ENCODE results near the gene COPS3. TPM values are rescaled to one million over a fixed set of nuclear protein-coding genes. Genes with fewer than 3 reads are reported as not detected.

The COPS3 gene
- total RNA-seq, 1 donor from 2014 or later = 52.7 TPM

GRCh38 chr17:17325228-17325627, 44.2 kb upstream of the COPS3 start:
- Mint-ChIP-seq H3K27ac (ENCODE audit: unreplicated experiment) (no peak overlapping the region), H3K36me3 (ENCODE audit: low read depth, unreplicated experiment) (peaks cover 4% of the 10 kb centered on the region), H3K4me1 (ENCODE audit: unreplicated experiment) (no peaks in the 10 kb centered on the region), H3K27me3 (ENCODE audit: unreplicated experiment) (peaks cover 1% of the 10 kb centered on the region), H3K4me3 (ENCODE audit: unreplicated experiment) (no peak overlapping the region), H3K9me3 (ENCODE audit: unreplicated experiment) (no peaks in the 10 kb centered on the region)
- DNase-seq (ENCODE audit: low spot score) = no peak
- no peak for TF ChIP-seq CTCF (IDR thresholded peaks at IDR 0.05; ENCODE audit: unreplicated experiment)

- DNase-seq (ENCODE audit: low spot score) = no peak
Measured at GRCh38 chr17:17324616-17325015, 43.6 kb upstream of the COPS3 start.

GRCh38 chr17:17322516-17323510, 41.8 kb upstream of the COPS3 start:
- Mint-ChIP-seq H3K27ac (ENCODE audit: unreplicated experiment) (no peak overlapping the region), H3K9me3 (ENCODE audit: unreplicated experiment) (no peaks in the 10 kb centered on the region), H3K4me1 (ENCODE audit: unreplicated experiment) (no peaks in the 10 kb centered on the region), H3K4me3 (ENCODE audit: unreplicated experiment) (no peak overlapping the region), H3K27me3 (ENCODE audit: unreplicated experiment) (peaks cover 1% of the 10 kb centered on the region), H3K36me3 (ENCODE audit: low read depth, unreplicated experiment) (peaks cover 4% of the 10 kb centered on the region)
- no peak for DNase-seq (ENCODE audit: low spot score)
- TF ChIP-seq CTCF (IDR thresholded peaks at IDR 0.05; ENCODE audit: unreplicated experiment) = no peak

More at GRCh38 chr17:17324616-17325015, 43.6 kb upstream of the COPS3 start:
- Mint-ChIP-seq H3K4me1 (ENCODE audit: unreplicated experiment) (no peaks in the 10 kb centered on the region), H3K27me3 (ENCODE audit: unreplicated experiment) (peaks cover 1% of the 10 kb centered on the region), H3K9me3 (ENCODE audit: unreplicated experiment) (no peaks in the 10 kb centered on the region), H3K36me3 (ENCODE audit: low read depth, unreplicated experiment) (peaks cover 4% of the 10 kb centered on the region), H3K4me3 (ENCODE audit: unreplicated experiment) (no peak overlapping the region), H3K27ac (ENCODE audit: unreplicated experiment) (no peak overlapping the region)
- no peak for TF ChIP-seq CTCF (IDR thresholded peaks at IDR 0.05; ENCODE audit: unreplicated experiment)

DNA sequence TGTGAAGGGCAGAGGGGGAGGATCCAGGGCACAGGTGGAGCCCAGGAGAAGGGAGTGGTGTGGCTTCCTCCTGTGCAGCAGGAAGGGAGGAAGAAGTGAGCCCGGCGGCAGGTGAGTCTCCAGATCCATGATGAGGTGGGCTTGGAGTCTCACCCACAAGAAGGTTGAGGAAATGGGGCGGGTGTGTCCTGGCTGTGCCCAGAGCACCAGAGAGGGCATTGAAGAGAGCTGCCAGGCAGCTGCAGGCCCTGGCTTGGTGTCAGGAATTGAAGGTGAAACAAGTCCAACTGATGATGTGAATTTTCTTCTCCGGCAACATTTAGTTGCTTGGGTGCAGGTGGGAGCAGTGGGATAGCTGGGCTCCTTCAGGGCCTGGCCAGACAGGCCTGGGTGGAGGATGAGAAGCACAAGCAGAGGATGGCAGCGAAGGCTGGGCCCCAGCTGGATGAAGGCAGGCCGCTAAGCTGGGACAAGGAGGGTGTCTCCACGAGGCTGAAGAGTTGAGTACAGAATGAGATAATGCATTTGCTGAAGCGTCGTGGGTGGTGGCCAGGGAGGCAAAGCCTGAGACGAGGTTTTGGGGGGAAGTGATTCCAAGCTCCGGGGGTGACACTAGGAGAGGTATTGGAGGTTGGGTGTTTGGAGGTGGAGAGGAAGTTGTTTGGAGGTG, 40.4 kb upstream of the COPS3 start:
- Mint-ChIP-seq H3K36me3 (ENCODE audit: low read depth, unreplicated experiment) (peaks cover 4% of the 10 kb centered on the region), H3K9me3 (ENCODE audit: unreplicated experiment) (no peaks in the 10 kb centered on the region), H3K4me3 (ENCODE audit: unreplicated experiment) (no peak overlapping the region), H3K4me1 (ENCODE audit: unreplicated experiment) (no peaks in the 10 kb centered on the region), H3K27ac (ENCODE audit: unreplicated experiment) (no peak overlapping the region), H3K27me3 (ENCODE audit: unreplicated experiment) (peaks cover 1% of the 10 kb centered on the region)
- no peak for DNase-seq (ENCODE audit: low spot score)
- no peak for TF ChIP-seq CTCF (IDR thresholded peaks at IDR 0.05; ENCODE audit: unreplicated experiment)

DNA sequence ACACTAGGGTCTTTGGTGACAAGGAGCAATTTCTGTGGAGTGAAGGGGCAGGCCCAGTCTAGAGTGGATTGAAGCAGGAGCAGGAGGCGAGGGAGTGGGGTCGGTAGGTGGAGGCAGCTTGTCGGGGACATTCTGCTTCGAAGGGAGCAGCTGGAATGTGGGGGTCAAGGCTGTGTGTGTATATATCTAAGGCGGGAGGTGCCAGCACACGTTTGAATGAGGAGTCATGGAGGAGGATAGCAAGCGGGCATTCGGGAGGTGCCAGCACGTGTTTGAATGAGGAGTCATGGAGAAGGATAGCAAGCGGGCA, 39.8 kb upstream of the COPS3 start:
- no peaks in the 10 kb centered on the region for H3K4me1 Mint-ChIP-seq (ENCODE audit: unreplicated experiment)
- peaks cover 1% of the 10 kb centered on the region for H3K27me3 Mint-ChIP-seq (ENCODE audit: unreplicated experiment)
- peaks cover 4% of the 10 kb centered on the region for H3K36me3 Mint-ChIP-seq (ENCODE audit: low read depth, unreplicated experiment)
- no peak overlapping the region for H3K27ac Mint-ChIP-seq (ENCODE audit: unreplicated experiment)
- no peak for TF ChIP-seq CTCF (IDR thresholded peaks at IDR 0.05; ENCODE audit: unreplicated experiment)
- H3K9me3 Mint-ChIP-seq (ENCODE audit: unreplicated experiment) = no peaks in the 10 kb centered on the region
- no peak for DNase-seq (ENCODE audit: low spot score)
- no peak overlapping the region for H3K4me3 Mint-ChIP-seq (ENCODE audit: unreplicated experiment)
